Activated CD8-positive, alpha-beta memory T cell treated with anti-CD3 and anti-CD28 coated beads, Interleukin-2, amount 10 ng/mL, durations not matched to agents 7 days and 5 days (primary cell): ENCODE measurements around the gene PHC3. TPM values are rescaled to one million over a fixed set of nuclear protein-coding genes. Genes with fewer than 3 reads are reported as not detected.

Source experiments
- ATAC-seq: fragments of 150-1000 bp; cut with Tn5 transposase; one replicate; pipeline ENCODE4 v1.10.0; 2021; ENCODE audit warnings: moderate library complexity
- CTCF ChIA-PET: fragments of 350-600 bp; sonication (Branson Sonifier 250); formaldehyde crosslinking; loops from one replicate; lab custom pipeline; 2021; ENCODE audit warnings: antibody characterized with exemption; lab: Charles Lee
- DNase-seq: peaks from one replicate; pipeline ENCODE4 v3.0.0-alpha.2; 2020
- H3K27ac Mint-ChIP-seq: one replicate; pipeline ENCODE4 v1.8.0; 2021; ENCODE audit warnings: mild to moderate bottlenecking, mixed read lengths
- H3K27me3 Mint-ChIP-seq: one replicate; pipeline ENCODE4 v1.8.0; 2021; ENCODE audit warnings: mixed read lengths
- H3K36me3 Mint-ChIP-seq: one replicate; pipeline ENCODE4 v1.8.0; 2021; ENCODE audit warnings: mild to moderate bottlenecking, mixed read lengths
- H3K4me1 Mint-ChIP-seq: one replicate; pipeline ENCODE4 v1.8.0; 2021; ENCODE audit warnings: mixed read lengths
- H3K4me3 Mint-ChIP-seq: one replicate; pipeline ENCODE4 v1.8.0; 2021; ENCODE audit warnings: mild to moderate bottlenecking, moderate library complexity, mixed read lengths
- H3K9me3 Mint-ChIP-seq: one replicate; pipeline ENCODE4 v1.8.0; 2022; ENCODE audit warnings: low read depth, mixed read lengths
- total RNA-seq, 2 experiments: library from RNA; stranded (reverse); gene quantifications; one replicate each; pipeline ENCODE4 v1.2.3, GENCODE V29; 2021

PHC3 gene
- total RNA-seq, 2 experiments from 2014 or later, result 51.4 to 78.3 TPM

- H3K4me3 Mint-ChIP-seq, result no peak overlapping the region
- H3K4me1 Mint-ChIP-seq, result peaks cover 33% of the 10 kb centered on the region
- no peaks in the 10 kb centered on the region for H3K27me3 Mint-ChIP-seq
- H3K9me3 Mint-ChIP-seq, result no peaks in the 10 kb centered on the region
- DNase-seq, result no peak
- H3K36me3 Mint-ChIP-seq, result peaks cover 5% of the 10 kb centered on the region
- no peak overlapping the region for H3K27ac Mint-ChIP-seq
- CTCF ChIA-PET, result interaction anchor here (0.7 to 4.1 kb wide), 5 partner anchors 13 to 289 kb away, joined by 3 to 19 read pairs (median 5); no protein-coding TSS in a partner anchor
- no peak for ATAC-seq
Measured at GRCh38 chr3:170052398-170052797, 129.1 kb downstream of the PHC3 start.

DNA sequence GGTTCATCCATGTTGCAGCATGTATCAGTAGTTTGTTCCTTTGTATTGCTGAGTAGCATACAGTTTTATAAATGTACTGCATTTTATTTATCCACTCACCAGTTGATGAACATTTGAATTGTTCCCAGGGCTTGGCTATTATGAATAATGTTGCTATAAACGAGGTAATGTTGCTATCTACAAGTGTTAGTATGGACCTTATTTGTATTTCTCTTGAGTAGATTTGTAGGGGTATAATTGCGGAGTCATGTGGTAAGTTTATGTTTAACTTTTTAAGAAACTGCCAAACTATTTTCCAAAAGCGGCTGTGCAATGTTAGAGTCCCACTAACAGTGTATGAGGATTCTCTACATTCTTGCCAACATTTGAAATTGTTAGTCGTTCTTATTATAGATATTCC, 130.8 kb downstream of the PHC3 start:
- no peak for DNase-seq
- no peak overlapping the region for H3K27ac Mint-ChIP-seq
- peaks cover 22% of the 10 kb centered on the region for H3K4me1 Mint-ChIP-seq
- CTCF ChIA-PET, result no interaction called here
- H3K36me3 Mint-ChIP-seq, result peaks cover 5% of the 10 kb centered on the region
- no peak overlapping the region for H3K4me3 Mint-ChIP-seq
- no peak for ATAC-seq
- H3K9me3 Mint-ChIP-seq, result no peaks in the 10 kb centered on the region
- no peaks in the 10 kb centered on the region for H3K27me3 Mint-ChIP-seq

DNA sequence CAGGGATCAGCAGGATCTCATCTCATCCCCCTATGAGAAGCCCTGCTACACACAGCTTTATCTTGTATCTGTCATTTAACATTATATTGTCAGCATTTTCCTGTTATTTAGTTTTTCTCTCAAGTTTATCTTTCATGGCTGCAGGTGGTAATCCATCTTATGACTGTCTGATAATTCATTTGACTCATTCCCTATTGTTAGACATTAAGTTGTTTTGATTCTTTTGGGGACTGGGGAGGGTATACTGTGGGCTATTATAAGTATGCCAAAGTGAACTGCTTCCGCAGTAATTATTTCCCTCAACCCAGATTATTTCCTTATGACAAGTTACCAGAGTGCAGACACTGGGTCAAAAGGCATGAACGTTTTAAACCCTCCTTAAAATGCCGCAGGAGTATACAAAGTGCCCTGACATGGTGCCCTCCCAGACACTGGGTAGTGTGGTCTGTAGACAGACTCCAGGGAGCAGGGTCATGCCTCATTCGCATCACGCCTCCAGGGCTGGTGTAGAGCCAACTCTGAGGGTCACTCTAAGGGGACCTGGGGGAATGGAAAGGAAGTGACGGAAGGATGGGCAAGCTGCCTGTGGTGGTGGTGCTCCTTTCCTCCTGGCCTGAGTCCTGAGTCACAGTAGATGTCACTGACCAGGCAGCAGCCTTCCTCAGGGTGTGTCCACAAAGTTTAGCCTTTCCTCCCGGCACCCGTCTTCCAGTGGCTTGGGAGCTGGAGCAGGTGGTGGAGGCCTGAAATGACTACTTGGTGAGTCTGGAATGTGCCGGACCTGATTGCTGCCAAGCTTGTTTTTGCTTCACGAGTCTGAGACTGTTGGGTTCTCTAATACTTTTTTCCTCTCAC, 132.2 kb downstream of the PHC3 start:
- no peaks in the 10 kb centered on the region for H3K27me3 Mint-ChIP-seq
- H3K9me3 Mint-ChIP-seq, result no peaks in the 10 kb centered on the region
- no peak overlapping the region for H3K4me3 Mint-ChIP-seq
- H3K4me1 Mint-ChIP-seq, result peaks cover 18% of the 10 kb centered on the region
- CTCF ChIA-PET, result interaction anchor here (1.5 kb wide), 1 partner anchor 42 kb away, joined by 3 read pairs; no protein-coding TSS in a partner anchor
- ATAC-seq (no peak), DNase-seq (no peak)
- peaks cover 5% of the 10 kb centered on the region for H3K36me3 Mint-ChIP-seq
- H3K27ac Mint-ChIP-seq, result no peak overlapping the region

DNA sequence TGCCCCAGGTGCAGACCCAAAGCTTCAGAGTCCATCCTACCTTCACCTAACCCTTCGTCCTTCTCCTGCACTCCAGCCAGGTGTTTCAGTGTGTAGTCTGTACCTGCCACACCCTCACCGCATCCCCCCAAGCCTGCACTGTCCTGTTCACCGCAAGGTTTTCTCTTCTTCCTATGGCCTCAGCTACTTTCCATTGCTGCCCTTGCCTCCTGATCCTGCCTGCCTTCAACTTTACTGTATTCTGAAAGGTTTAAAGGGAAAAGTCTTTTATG, 134.5 kb downstream of the PHC3 start:
- H3K4me1 Mint-ChIP-seq, result peaks cover 15% of the 10 kb centered on the region
- CTCF ChIA-PET, result interaction anchor here (2.8 kb wide), 1 partner anchor 11 kb away, joined by 6 read pairs; no protein-coding TSS in a partner anchor
- no peaks in the 10 kb centered on the region for H3K9me3 Mint-ChIP-seq
- DNase-seq, result no peak
- H3K4me3 Mint-ChIP-seq, result no peak overlapping the region
- no peaks in the 10 kb centered on the region for H3K27me3 Mint-ChIP-seq
- ATAC-seq, result no peak
- no peak overlapping the region for H3K27ac Mint-ChIP-seq
- H3K36me3 Mint-ChIP-seq, result peaks cover 2% of the 10 kb centered on the region

- ATAC-seq, result no peak
- Mint-ChIP-seq H3K4me1 (peaks cover 19% of the 10 kb centered on the region), H3K27me3 (no peaks in the 10 kb centered on the region), H3K36me3 (peaks cover 5% of the 10 kb centered on the region), H3K4me3 (no peak overlapping the region), H3K9me3 (no peaks in the 10 kb centered on the region), H3K27ac (no peak overlapping the region)
- DNase-seq, result no peak
- CTCF ChIA-PET, result interaction anchor here (0.8 to 2.8 kb wide), 4 partner anchors 8 to 79 kb away, joined by 3 to 6 read pairs (median 4); partner anchors contain the start of gene GPR160
Measured at GRCh38 chr3:170046269-170047132, 135.0 kb downstream of the PHC3 start.

- Mint-ChIP-seq H3K27me3 (no peaks in the 10 kb centered on the region), H3K4me3 (no peak overlapping the region), H3K4me1 (peaks cover 24% of the 10 kb centered on the region), H3K9me3 (no peaks in the 10 kb centered on the region), H3K36me3 (peaks cover 6% of the 10 kb centered on the region), H3K27ac (peak overlapping the region; percentile 16)
- ATAC-seq (peak; percentile 16), DNase-seq (no peak)
- CTCF ChIA-PET, result interaction anchor here (0.7 to 2.8 kb wide), 5 partner anchors 9 to 311 kb away, joined by 3 to 9 read pairs (median 3); no protein-coding TSS in a partner anchor
Measured at GRCh38 chr3:170044795-170045244, 136.7 kb downstream of the PHC3 start.

- Mint-ChIP-seq H3K36me3 (peaks cover 6% of the 10 kb centered on the region), H3K9me3 (no peaks in the 10 kb centered on the region), H3K4me1 (peaks cover 24% of the 10 kb centered on the region), H3K27me3 (no peaks in the 10 kb centered on the region), H3K27ac (no peak overlapping the region), H3K4me3 (no peak overlapping the region)
- CTCF ChIA-PET, result interaction anchor here (1.3 to 2.8 kb wide), 3 partner anchors 10 to 13 kb away, joined by 6 to 9 read pairs (median 7); no protein-coding TSS in a partner anchor
- DNase-seq (no peak), ATAC-seq (no peak)
Measured at GRCh38 chr3:170044271-170044670, 137.3 kb downstream of the PHC3 start.

GRCh38 chr3:170043506-170043905, 138.0 kb downstream of the PHC3 start:
- H3K4me1 Mint-ChIP-seq, result peaks cover 25% of the 10 kb centered on the region
- H3K9me3 Mint-ChIP-seq, result no peaks in the 10 kb centered on the region
- H3K4me3 Mint-ChIP-seq, result no peak overlapping the region
- peaks cover 6% of the 10 kb centered on the region for H3K36me3 Mint-ChIP-seq
- H3K27me3 Mint-ChIP-seq, result no peaks in the 10 kb centered on the region
- ATAC-seq, result no peak
- CTCF ChIA-PET, result interaction anchor here (1.6 to 1.9 kb wide), 2 partner anchors 9 to 10 kb away, joined by 6 to 7 read pairs; no protein-coding TSS in a partner anchor
- DNase-seq, result no peak
- H3K27ac Mint-ChIP-seq, result no peak overlapping the region

DNA sequence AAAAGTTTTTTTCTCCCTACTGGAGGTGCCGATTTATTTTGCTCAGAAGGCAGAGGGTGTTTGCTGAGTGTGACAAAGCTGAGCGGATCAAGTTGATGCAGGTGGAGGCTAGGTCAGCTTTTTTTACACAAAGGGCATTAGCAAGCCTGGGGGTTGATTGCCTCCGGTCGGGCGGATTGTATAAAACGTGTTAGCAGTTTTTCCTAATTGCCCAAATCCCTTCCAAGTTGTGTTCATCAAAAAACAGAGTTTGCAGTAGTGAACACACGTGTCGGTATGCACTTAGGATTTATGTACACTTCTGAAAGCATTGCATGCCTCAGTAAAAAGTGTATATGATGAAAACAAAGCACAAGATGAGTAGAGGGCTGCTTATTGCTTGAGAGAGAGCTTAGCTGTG, 141.1 kb downstream of the PHC3 start:
- no peak for ATAC-seq

GRCh38 chr3:170038434-170039110, 143.0 kb downstream of the PHC3 start:
- DNase-seq, result no peak
- no peak overlapping the region for H3K27ac Mint-ChIP-seq
- CTCF ChIA-PET, result interaction anchor here (1.3 to 2.4 kb wide), 5 partner anchors 14 to 72 kb away, joined by 3 to 19 read pairs (median 7); partner anchors contain the start of gene SEC62
- no peak for ATAC-seq
- H3K4me1 Mint-ChIP-seq, result peaks cover 27% of the 10 kb centered on the region
- H3K27me3 Mint-ChIP-seq, result no peaks in the 10 kb centered on the region
- H3K4me3 Mint-ChIP-seq, result peak overlapping the region; percentile 81
- peaks cover 9% of the 10 kb centered on the region for H3K36me3 Mint-ChIP-seq
- H3K9me3 Mint-ChIP-seq, result no peaks in the 10 kb centered on the region

More for the DNA sequence above, 141.1 kb downstream of the PHC3 start:
- no peak overlapping the region for H3K4me3 Mint-ChIP-seq
- CTCF ChIA-PET, result interaction anchor here (1.4 to 2.4 kb wide), 2 partner anchors 13 to 20 kb away, joined by 5 to 19 read pairs; no protein-coding TSS in a partner anchor
- peaks cover 6% of the 10 kb centered on the region for H3K36me3 Mint-ChIP-seq
- H3K9me3 Mint-ChIP-seq, result no peaks in the 10 kb centered on the region
- no peak overlapping the region for H3K27ac Mint-ChIP-seq
- no peak for DNase-seq
- H3K4me1 Mint-ChIP-seq, result peaks cover 25% of the 10 kb centered on the region
- no peaks in the 10 kb centered on the region for H3K27me3 Mint-ChIP-seq
